Neutrophil (primary cell): ENCODE results near the gene OR52N1.

ENCODE experiments used
- H3K27ac ChIP-seq: fragments of 200-600 bp; sonication (generic); 2 replicates; pipeline ENCODE4 v1.5.1; 2016; ENCODE audit warnings: mild to moderate bottlenecking, moderate library complexity
- H3K27me3 ChIP-seq: fragments of 200-600 bp; sonication (generic); 2 replicates; pipeline ENCODE4 v1.6.0; 2016; ENCODE audit warnings: mild to moderate bottlenecking
- H3K36me3 ChIP-seq: fragments of 200-600 bp; sonication (generic); 2 replicates; pipeline ENCODE4 v1.5.1; 2017
- H3K4me1 ChIP-seq, 2 experiments: fragments of 200-600 bp in 1 of 2; sonication (generic) in 1 of 2; 1 replicate in 1 of 2; 2 replicates in 1 of 2; pipeline versions ENCODE4 v1.5.1 to v1.6.1; 2013 to 2016; ENCODE audit warnings: low read depth in 1 of 2, low read length in 1 of 2, mild to moderate bottlenecking in 1 of 2, moderate library complexity in 1 of 2; ENCODE audit not compliant: control insufficient read depth in 1 of 2, insufficient read depth in 1 of 2
- H3K4me3 ChIP-seq, 2 experiments: fragments of 200-600 bp in 1 of 2; sonication (generic) in 1 of 2; 1 replicate in 1 of 2; 2 replicates in 1 of 2; pipeline ENCODE4 v1.5.1; 2013 to 2016; ENCODE audit warnings: low read depth in 1 of 2, low read length in 1 of 2, mild to moderate bottlenecking in 1 of 2, moderate library complexity in 1 of 2
- H3K9me3 ChIP-seq: fragments of 200-600 bp; sonication (generic); 2 replicates; pipeline ENCODE4 v1.5.1; 2016
- TF ChIP-seq, protein P1 (sequence below): fragments of 200-600 bp; sonication (generic); IDR thresholded peaks from 2 replicates; pipeline ENCODE4 v1.5.1; 2016; ENCODE audit warnings: antibody characterized with exemption

OR52N1 gene

GRCh38 chr11:5791165-5791564 lies at the start of gene OR52N1:
Gene OR52N1 (minus strand): TSS chr11:5791265. CDS start chr11:5788816, 2,449 bp downstream.
- Histone ChIP-seq H3K27me3 (no peaks in the 10 kb centered on the region), H3K4me1 (no peaks in the 10 kb centered on the region), H3K9me3 (no peaks in the 10 kb centered on the region), H3K36me3 (no peaks in the 10 kb centered on the region), H3K4me3 (no peak within 1 kb of the TSS), H3K27ac (no peak within 1 kb of the TSS)
- TF ChIP-seq, protein P1, sequence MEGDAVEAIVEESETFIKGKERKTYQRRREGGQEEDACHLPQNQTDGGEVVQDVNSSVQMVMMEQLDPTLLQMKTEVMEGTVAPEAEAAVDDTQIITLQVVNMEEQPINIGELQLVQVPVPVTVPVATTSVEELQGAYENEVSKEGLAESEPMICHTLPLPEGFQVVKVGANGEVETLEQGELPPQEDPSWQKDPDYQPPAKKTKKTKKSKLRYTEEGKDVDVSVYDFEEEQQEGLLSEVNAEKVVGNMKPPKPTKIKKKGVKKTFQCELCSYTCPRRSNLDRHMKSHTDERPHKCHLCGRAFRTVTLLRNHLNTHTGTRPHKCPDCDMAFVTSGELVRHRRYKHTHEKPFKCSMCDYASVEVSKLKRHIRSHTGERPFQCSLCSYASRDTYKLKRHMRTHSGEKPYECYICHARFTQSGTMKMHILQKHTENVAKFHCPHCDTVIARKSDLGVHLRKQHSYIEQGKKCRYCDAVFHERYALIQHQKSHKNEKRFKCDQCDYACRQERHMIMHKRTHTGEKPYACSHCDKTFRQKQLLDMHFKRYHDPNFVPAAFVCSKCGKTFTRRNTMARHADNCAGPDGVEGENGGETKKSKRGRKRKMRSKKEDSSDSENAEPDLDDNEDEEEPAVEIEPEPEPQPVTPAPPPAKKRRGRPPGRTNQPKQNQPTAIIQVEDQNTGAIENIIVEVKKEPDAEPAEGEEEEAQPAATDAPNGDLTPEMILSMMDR, result no peak

GRCh38 chr11:5837695-5838094 lies 46.6 kb upstream of the OR52N1 start:
- no peaks in the 10 kb centered on the region for H3K4me1 ChIP-seq
- TF ChIP-seq, protein P1, result no peak
- H3K36me3 ChIP-seq, result no peaks in the 10 kb centered on the region
- no peaks in the 10 kb centered on the region for H3K27me3 ChIP-seq
- no peaks in the 10 kb centered on the region for H3K9me3 ChIP-seq
- no peak overlapping the region for H3K27ac ChIP-seq
- H3K4me3 ChIP-seq, result no peak overlapping the region

DNA sequence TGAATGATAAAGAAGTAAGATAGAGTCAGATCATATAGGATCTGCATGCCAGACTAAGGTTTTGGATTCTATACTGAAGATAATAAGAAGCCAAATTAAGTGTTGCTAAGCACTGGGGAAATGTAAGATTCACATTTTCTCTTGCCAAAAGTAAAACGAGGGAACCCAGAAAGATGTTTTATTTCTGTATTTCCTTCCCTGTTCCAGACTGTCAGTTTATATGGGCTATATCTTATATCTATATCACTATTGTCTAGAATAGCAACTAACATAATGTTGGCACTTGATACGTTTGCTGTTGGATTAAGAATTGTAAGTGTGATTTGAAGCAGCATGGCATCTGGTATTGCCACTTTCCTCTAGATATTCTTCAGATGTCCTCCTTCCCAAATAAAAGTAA lies 42.4 kb upstream of the OR52N1 start:
- Histone ChIP-seq H3K27me3 (no peaks in the 10 kb centered on the region), H3K36me3 (no peaks in the 10 kb centered on the region), H3K9me3 (no peaks in the 10 kb centered on the region), H3K27ac (no peak overlapping the region), H3K4me1 (no peaks in the 10 kb centered on the region), H3K4me3 (no peak overlapping the region)
- TF ChIP-seq, protein P1, result no peak

GRCh38 chr11:5831196-5831829 lies 40.2 kb upstream of the OR52N1 start:
- H3K27ac ChIP-seq, result no peak overlapping the region
- H3K4me1 ChIP-seq, result no peaks in the 10 kb centered on the region
- H3K4me3 ChIP-seq, result no peak overlapping the region
- H3K9me3 ChIP-seq, result no peaks in the 10 kb centered on the region
- no peaks in the 10 kb centered on the region for H3K36me3 ChIP-seq
- TF ChIP-seq, protein P1, result no peak
- H3K27me3 ChIP-seq, result no peaks in the 10 kb centered on the region

DNA sequence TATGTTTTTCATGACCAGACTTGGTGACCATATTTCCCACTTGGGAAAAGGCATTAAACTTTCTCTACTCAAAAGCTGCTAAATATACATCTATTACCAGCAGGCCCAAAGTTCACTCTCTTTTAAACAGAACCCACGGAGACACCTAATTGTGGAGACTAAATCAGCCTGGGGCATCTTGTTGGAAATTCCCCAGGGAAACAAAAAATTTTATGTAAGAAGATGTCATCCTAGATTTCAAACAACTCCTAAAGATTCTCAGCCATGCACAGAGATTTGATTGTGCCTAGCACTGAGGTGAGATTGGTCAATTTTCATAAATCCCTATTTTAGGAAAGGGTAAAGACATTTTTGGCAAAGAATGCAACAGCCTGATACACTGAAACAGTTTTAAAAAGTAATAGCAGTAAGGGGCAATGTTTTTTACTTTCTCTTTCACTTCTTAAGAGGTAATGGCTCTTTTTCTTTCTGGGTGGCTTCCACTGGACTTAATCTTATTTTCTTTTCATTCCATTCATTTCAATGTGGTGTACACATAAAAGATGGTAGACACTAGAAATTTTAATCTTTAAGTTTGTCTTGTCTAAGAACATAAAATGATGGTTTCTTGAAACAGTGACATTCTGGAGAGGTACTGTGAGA lies 27.3 kb upstream of the OR52N1 start:
- H3K27ac ChIP-seq, result peak overlapping the region; percentile 30
- no peak overlapping the region for H3K4me3 ChIP-seq
- H3K36me3 ChIP-seq, result no peaks in the 10 kb centered on the region
- no peaks in the 10 kb centered on the region for H3K27me3 ChIP-seq
- H3K9me3 ChIP-seq, result no peaks in the 10 kb centered on the region
- TF ChIP-seq, protein P1, result no peak
- peaks cover 32 to 36% of the 10 kb centered on the region in 2 experiments for H3K4me1 ChIP-seq
